CD4-positive, alpha-beta T cell treated with Interleukin-4 for 4 hours (primary cell): ENCODE data around the gene RETREG3.
A peak's percentile ranks its signal among the peaks of the same experiment; 100 is the strongest.
"Not testable (repeated sequence)": the region's sequence is repeated elsewhere in the genome, so short reads cannot be mapped to it uniquely, and the experiment has no call there.

Source experiments
- DNase-seq: peaks from one replicate; pipeline ENCODE4 v3.0.0-alpha.2; 2020

The RETREG3 gene

GRCh38 chr17:42609182-42609813 is at the start of gene RETREG3, which contains the start of gene TUBG1:
Gene RETREG3 (minus strand): TSS chr17:42609374. CDS start chr17:42609324, 50 bp downstream.
Gene TUBG1 (plus strand): TSS chr17:42609683. CDS start chr17:42609738, 55 bp downstream.
- DNase-seq: peak; percentile 99

GRCh38 chr17:42657824-42658588 is 48.8 kb upstream of the RETREG3 start:
- DNase-seq: no peak

GRCh38 chr17:42655528-42655927 is 46.4 kb upstream of the RETREG3 start:
- no peak for DNase-seq

GRCh38 chr17:42653179-42654124 is 44.3 kb upstream of the RETREG3 start:
- DNase-seq: no peak

GRCh38 chr17:42651392-42651791 is 42.2 kb upstream of the RETREG3 start:
- no peak for DNase-seq

GRCh38 chr17:42647778-42648177 is 38.6 kb upstream of the RETREG3 start:
- no peak for DNase-seq

- no peak for DNase-seq
Measured at GRCh38 chr17:42642336-42642735, 33.2 kb upstream of the RETREG3 start.

- no peak for DNase-seq
Measured at GRCh38 chr17:42640121-42640520, 30.9 kb upstream of the RETREG3 start.

- no peak for DNase-seq
Measured at GRCh38 chr17:42639525-42640113, 30.4 kb upstream of the RETREG3 start.

GRCh38 chr17:42632949-42633444 is 23.8 kb upstream of the RETREG3 start:
- DNase-seq: no peak

GRCh38 chr17:42629411-42630009 is 20.3 kb upstream of the RETREG3 start:
- no peak for DNase-seq

- DNase-seq: not testable (repeated sequence)
Measured at GRCh38 chr17:42627032-42627764, 18.0 kb upstream of the RETREG3 start.

GRCh38 chr17:42623732-42624596 is 14.8 kb upstream of the RETREG3 start:
- DNase-seq: no peak

GRCh38 chr17:42623271-42623670 is 14.1 kb upstream of the RETREG3 start:
- DNase-seq: no peak

- not testable (repeated sequence) for DNase-seq
Measured at GRCh38 chr17:42621987-42622386, 12.8 kb upstream of the RETREG3 start.

- no peak for DNase-seq
Measured at GRCh38 chr17:42618442-42619150, 9.4 kb upstream of the RETREG3 start.

GRCh38 chr17:42617956-42618431 is 8.8 kb upstream of the RETREG3 start:
- no peak for DNase-seq

- no peak for DNase-seq
Measured at GRCh38 chr17:42613699-42614295, 4.6 kb upstream of the RETREG3 start.

- DNase-seq: no peak
Measured at GRCh38 chr17:42612013-42612412, 2.8 kb upstream of the RETREG3 start.
